WTC11 (cell line): ENCODE data around the gene MITF. TPM values are rescaled to one million over a fixed set of nuclear protein-coding genes. Genes with fewer than 3 reads are reported as not detected.

ENCODE experiments used
- ATAC-seq: fragments of 200-7000 bp; cut with Tn5 transposase; 2 replicates; pipeline ENCODE4 v1.10.0; 2021; ENCODE audit warnings: mild to moderate bottlenecking, moderate library complexity
- CTCF ChIA-PET: fragments of 300-600 bp; sonication (Branson Sonifier 250); formaldehyde crosslinking; loops from one replicate; lab custom pipeline; 2021; ENCODE audit warnings: antibody characterized with exemption; lab: Charles Lee
- POLR2A ChIA-PET: fragments of 350-600 bp; sonication (Branson Sonifier 250); formaldehyde crosslinking; loops from one replicate; lab custom pipeline; 2021; ENCODE audit warnings: antibody characterized with exemption; lab: Charles Lee
- DNase-seq: peaks from one replicate; pipeline ENCODE4 v3.0.0; 2021; ENCODE audit warnings: low spot score
- H3K27ac Mint-ChIP-seq: 2 replicates; pipeline ENCODE4 v1.8.0; 2021; ENCODE audit warnings: mixed read lengths
- H3K27me3 Mint-ChIP-seq: 2 replicates; pipeline ENCODE4 v1.8.0; 2021; ENCODE audit warnings: low read depth, mild to moderate bottlenecking, moderate library complexity, mixed read lengths
- H3K36me3 Mint-ChIP-seq: 2 replicates; pipeline ENCODE4 v1.8.0; 2021; ENCODE audit warnings: mixed read lengths
- H3K4me1 Mint-ChIP-seq: 2 replicates; pipeline ENCODE4 v1.8.0; 2022; ENCODE audit warnings: mixed read lengths
- H3K4me3 Mint-ChIP-seq: 2 replicates; pipeline ENCODE4 v1.8.0; 2021; ENCODE audit warnings: mild to moderate bottlenecking, moderate library complexity, mixed read lengths
- H3K9me3 Mint-ChIP-seq: 2 replicates; pipeline ENCODE4 v1.8.0; 2021; ENCODE audit warnings: mixed read lengths
- EMX1 ChIP-seq: fragments of 250-450 bp; sonication (Bioruptor Pico); IDR thresholded peaks from 2 replicates; pipeline ENCODE4 v1.8.0; 2021; ENCODE audit warnings: mild to moderate bottlenecking
- GRHL2 ChIP-seq: fragments of 250-450 bp; sonication (Bioruptor Pico); IDR thresholded peaks from 2 replicates; pipeline ENCODE4 v1.8.0; 2022; ENCODE audit warnings: mild to moderate bottlenecking, moderate library complexity; ENCODE audit not compliant: insufficient replicate concordance, severe bottlenecking
- JAZF1 ChIP-seq: fragments of 250-450 bp; sonication (Bioruptor Pico); IDR thresholded peaks from 2 replicates; pipeline ENCODE4 v1.9.0; 2021; ENCODE audit warnings: moderate library complexity, mild to moderate bottlenecking, inconsistent platforms
- JUN ChIP-seq: sonication (generic); formaldehyde crosslinking; IDR thresholded peaks from 2 replicates; pipeline ENCODE4 v1.8.0; 2023; ENCODE audit warnings: mild to moderate bottlenecking, missing genetic modification reagents
- OVOL2 ChIP-seq: fragments of 250-450 bp; sonication (Bioruptor Pico); IDR thresholded peaks from 2 replicates; pipeline ENCODE4 v1.9.0; 2021; ENCODE audit warnings: mild to moderate bottlenecking, borderline replicate concordance
- SMAD3 ChIP-seq: sonication (generic); formaldehyde crosslinking; IDR thresholded peaks from 2 replicates; pipeline ENCODE4 v1.8.0; 2022; ENCODE audit warnings: missing genetic modification reagents, mild to moderate bottlenecking, borderline replicate concordance
- SOX15 ChIP-seq: fragments of 250-450 bp; sonication (Bioruptor Pico); IDR thresholded peaks from 2 replicates; pipeline ENCODE4 v1.9.0; 2021; ENCODE audit warnings: mild to moderate bottlenecking
- TEAD1 ChIP-seq: sonication (generic); formaldehyde crosslinking; IDR thresholded peaks from 2 replicates; pipeline ENCODE4 v1.8.0; 2022; ENCODE audit warnings: mild to moderate bottlenecking, missing genetic modification reagents
- ZNF138 ChIP-seq: sonication (generic); formaldehyde crosslinking; conservative IDR thresholded peaks from 2 replicates; pipeline ENCODE4 v1.8.1; 2022; ENCODE audit warnings: mild to moderate bottlenecking, moderate library complexity, missing genetic modification reagents
- ZNF232 ChIP-seq: sonication (generic); formaldehyde crosslinking; IDR thresholded peaks from 2 replicates; pipeline ENCODE4 v1.8.0; 2022; ENCODE audit warnings: mild to moderate bottlenecking, missing genetic modification reagents
- ZNF317 ChIP-seq: sonication (generic); formaldehyde crosslinking; IDR thresholded peaks from 2 replicates; pipeline ENCODE4 v1.8.1; 2023; ENCODE audit warnings: low read depth, mild to moderate bottlenecking, moderate library complexity, missing genetic modification reagents, borderline replicate concordance
- total RNA-seq: library from RNA; stranded (reverse); gene quantifications from 3 replicates; pipeline ENCODE4 v1.2.3, GENCODE V29; 2021
- TF ChIP-seq, protein P1 (sequence below): fragments of 250-450 bp; sonication (Bioruptor Pico); IDR thresholded peaks from 2 replicates; pipeline ENCODE4 v1.9.0; 2021; ENCODE audit warnings: mild to moderate bottlenecking
- TF ChIP-seq, protein P2 (sequence below): sonication (generic); formaldehyde crosslinking; IDR thresholded peaks from 2 replicates; pipeline ENCODE4 v1.8.1; 2023; ENCODE audit warnings: mild to moderate bottlenecking, missing genetic modification reagents, moderate library complexity
- TF ChIP-seq, protein P3 (sequence below): sonication (generic); formaldehyde crosslinking; IDR thresholded peaks from 2 replicates; pipeline ENCODE4 v1.8.0; 2022; ENCODE audit warnings: missing genetic modification reagents
- TF ChIP-seq, protein P4 (sequence below): sonication (generic); formaldehyde crosslinking; IDR thresholded peaks from 2 replicates; pipeline ENCODE4 v1.8.0; 2023; ENCODE audit warnings: missing genetic modification reagents, mild to moderate bottlenecking, borderline replicate concordance
- TF ChIP-seq, protein P5 (sequence below): sonication (generic); formaldehyde crosslinking; IDR thresholded peaks from 2 replicates; pipeline ENCODE4 v1.8.0; 2022; ENCODE audit warnings: mild to moderate bottlenecking, missing genetic modification reagents
- TF ChIP-seq, protein P6 (sequence below): sonication (generic); formaldehyde crosslinking; IDR thresholded peaks from 2 replicates; pipeline ENCODE4 v1.8.1; 2023; ENCODE audit warnings: mild to moderate bottlenecking, missing genetic modification reagents
- TF ChIP-seq, protein P7 (sequence below): fragments of 200-600 bp; IDR thresholded peaks from 2 replicates; pipeline ENCODE4 v1.8.0; 2022; ENCODE audit warnings: antibody characterized with exemption

MITF gene
- total RNA-seq, 1 experiment from 2014 or later: 1.3 TPM

DNA sequence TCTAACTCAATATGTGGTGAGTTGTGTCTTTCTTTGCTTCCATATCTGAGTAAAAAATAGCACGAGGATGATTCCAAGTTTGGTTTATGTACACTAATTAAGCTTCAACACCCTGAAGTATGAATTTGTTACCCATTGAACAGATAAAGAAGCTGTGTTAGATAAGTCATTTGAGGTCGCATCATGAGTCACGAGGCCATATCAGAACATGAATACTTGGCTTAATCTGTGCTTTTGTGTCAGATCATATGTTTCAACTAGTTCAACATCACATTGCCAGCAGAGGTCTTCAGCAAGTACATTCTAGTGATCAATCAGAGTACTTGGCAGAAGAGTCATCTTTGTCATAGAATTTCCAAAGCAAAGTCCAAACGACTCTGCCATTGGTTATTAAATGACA lies 26.3 kb upstream of the MITF start (continued):
- TF ChIP-seq, protein P1, sequence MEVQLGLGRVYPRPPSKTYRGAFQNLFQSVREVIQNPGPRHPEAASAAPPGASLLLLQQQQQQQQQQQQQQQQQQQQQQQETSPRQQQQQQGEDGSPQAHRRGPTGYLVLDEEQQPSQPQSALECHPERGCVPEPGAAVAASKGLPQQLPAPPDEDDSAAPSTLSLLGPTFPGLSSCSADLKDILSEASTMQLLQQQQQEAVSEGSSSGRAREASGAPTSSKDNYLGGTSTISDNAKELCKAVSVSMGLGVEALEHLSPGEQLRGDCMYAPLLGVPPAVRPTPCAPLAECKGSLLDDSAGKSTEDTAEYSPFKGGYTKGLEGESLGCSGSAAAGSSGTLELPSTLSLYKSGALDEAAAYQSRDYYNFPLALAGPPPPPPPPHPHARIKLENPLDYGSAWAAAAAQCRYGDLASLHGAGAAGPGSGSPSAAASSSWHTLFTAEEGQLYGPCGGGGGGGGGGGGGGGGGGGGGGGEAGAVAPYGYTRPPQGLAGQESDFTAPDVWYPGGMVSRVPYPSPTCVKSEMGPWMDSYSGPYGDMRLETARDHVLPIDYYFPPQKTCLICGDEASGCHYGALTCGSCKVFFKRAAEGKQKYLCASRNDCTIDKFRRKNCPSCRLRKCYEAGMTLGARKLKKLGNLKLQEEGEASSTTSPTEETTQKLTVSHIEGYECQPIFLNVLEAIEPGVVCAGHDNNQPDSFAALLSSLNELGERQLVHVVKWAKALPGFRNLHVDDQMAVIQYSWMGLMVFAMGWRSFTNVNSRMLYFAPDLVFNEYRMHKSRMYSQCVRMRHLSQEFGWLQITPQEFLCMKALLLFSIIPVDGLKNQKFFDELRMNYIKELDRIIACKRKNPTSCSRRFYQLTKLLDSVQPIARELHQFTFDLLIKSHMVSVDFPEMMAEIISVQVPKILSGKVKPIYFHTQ: no peak
- TF ChIP-seq TEAD1 (CRISPR knock-in tag) (no peak), ZNF232 (CRISPR knock-in tag) (no peak), SOX15 (CRISPR knock-in tag) (no peak), OVOL2 (CRISPR knock-in tag) (no peak)
- TF ChIP-seq, protein P2, sequence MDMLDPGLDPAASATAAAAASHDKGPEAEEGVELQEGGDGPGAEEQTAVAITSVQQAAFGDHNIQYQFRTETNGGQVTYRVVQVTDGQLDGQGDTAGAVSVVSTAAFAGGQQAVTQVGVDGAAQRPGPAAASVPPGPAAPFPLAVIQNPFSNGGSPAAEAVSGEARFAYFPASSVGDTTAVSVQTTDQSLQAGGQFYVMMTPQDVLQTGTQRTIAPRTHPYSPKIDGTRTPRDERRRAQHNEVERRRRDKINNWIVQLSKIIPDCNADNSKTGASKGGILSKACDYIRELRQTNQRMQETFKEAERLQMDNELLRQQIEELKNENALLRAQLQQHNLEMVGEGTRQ (CRISPR knock-in tag): no peak
- TF ChIP-seq, protein P3, sequence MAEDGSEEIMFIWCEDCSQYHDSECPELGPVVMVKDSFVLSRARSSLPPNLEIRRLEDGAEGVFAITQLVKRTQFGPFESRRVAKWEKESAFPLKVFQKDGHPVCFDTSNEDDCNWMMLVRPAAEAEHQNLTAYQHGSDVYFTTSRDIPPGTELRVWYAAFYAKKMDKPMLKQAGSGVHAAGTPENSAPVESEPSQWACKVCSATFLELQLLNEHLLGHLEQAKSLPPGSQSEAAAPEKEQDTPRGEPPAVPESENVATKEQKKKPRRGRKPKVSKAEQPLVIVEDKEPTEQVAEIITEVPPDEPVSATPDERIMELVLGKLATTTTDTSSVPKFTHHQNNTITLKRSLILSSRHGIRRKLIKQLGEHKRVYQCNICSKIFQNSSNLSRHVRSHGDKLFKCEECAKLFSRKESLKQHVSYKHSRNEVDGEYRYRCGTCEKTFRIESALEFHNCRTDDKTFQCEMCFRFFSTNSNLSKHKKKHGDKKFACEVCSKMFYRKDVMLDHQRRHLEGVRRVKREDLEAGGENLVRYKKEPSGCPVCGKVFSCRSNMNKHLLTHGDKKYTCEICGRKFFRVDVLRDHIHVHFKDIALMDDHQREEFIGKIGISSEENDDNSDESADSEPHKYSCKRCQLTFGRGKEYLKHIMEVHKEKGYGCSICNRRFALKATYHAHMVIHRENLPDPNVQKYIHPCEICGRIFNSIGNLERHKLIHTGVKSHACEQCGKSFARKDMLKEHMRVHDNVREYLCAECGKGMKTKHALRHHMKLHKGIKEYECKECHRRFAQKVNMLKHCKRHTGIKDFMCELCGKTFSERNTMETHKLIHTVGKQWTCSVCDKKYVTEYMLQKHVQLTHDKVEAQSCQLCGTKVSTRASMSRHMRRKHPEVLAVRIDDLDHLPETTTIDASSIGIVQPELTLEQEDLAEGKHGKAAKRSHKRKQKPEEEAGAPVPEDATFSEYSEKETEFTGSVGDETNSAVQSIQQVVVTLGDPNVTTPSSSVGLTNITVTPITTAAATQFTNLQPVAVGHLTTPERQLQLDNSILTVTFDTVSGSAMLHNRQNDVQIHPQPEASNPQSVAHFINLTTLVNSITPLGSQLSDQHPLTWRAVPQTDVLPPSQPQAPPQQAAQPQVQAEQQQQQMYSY (CRISPR knock-in tag): no peak
- TF ChIP-seq, protein P4, sequence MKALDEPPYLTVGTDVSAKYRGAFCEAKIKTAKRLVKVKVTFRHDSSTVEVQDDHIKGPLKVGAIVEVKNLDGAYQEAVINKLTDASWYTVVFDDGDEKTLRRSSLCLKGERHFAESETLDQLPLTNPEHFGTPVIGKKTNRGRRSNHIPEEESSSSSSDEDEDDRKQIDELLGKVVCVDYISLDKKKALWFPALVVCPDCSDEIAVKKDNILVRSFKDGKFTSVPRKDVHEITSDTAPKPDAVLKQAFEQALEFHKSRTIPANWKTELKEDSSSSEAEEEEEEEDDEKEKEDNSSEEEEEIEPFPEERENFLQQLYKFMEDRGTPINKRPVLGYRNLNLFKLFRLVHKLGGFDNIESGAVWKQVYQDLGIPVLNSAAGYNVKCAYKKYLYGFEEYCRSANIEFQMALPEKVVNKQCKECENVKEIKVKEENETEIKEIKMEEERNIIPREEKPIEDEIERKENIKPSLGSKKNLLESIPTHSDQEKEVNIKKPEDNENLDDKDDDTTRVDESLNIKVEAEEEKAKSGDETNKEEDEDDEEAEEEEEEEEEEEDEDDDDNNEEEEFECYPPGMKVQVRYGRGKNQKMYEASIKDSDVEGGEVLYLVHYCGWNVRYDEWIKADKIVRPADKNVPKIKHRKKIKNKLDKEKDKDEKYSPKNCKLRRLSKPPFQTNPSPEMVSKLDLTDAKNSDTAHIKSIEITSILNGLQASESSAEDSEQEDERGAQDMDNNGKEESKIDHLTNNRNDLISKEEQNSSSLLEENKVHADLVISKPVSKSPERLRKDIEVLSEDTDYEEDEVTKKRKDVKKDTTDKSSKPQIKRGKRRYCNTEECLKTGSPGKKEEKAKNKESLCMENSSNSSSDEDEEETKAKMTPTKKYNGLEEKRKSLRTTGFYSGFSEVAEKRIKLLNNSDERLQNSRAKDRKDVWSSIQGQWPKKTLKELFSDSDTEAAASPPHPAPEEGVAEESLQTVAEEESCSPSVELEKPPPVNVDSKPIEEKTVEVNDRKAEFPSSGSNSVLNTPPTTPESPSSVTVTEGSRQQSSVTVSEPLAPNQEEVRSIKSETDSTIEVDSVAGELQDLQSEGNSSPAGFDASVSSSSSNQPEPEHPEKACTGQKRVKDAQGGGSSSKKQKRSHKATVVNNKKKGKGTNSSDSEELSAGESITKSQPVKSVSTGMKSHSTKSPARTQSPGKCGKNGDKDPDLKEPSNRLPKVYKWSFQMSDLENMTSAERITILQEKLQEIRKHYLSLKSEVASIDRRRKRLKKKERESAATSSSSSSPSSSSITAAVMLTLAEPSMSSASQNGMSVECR (CRISPR knock-in tag): no peak
- TF ChIP-seq, protein P5, sequence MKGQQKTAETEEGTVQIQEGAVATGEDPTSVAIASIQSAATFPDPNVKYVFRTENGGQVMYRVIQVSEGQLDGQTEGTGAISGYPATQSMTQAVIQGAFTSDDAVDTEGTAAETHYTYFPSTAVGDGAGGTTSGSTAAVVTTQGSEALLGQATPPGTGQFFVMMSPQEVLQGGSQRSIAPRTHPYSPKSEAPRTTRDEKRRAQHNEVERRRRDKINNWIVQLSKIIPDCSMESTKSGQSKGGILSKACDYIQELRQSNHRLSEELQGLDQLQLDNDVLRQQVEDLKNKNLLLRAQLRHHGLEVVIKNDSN (CRISPR knock-in tag): no peak

DNA sequence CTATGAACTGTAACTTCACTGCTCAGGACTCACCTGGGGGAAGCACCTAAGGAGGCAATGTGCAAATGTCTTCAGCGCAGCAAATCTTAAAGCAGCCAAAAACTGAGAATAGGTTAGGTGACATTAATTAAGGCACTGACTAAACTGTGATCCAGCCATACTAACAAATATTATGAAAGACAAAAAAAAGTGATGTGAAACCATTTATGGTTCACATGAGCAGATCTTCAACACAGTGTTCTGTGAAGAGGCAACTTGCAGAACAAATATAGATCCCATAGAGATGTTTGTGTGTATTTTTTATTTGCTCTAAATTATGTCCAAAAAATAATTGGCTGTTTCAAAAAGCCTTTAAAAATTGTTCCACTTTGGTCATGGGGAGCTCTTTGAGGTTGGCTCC lies 24.1 kb upstream of the MITF start:
- Mint-ChIP-seq H3K27me3 (peaks cover 17% of the 10 kb centered on the region), H3K4me1 (peaks cover 17% of the 10 kb centered on the region), H3K36me3 (no peaks in the 10 kb centered on the region), H3K27ac (no peak overlapping the region), H3K4me3 (no peak overlapping the region), H3K9me3 (peaks cover 7% of the 10 kb centered on the region; the same call in 1 of the 2 replicates)
- ATAC-seq (no peak), DNase-seq (no peak)
- ChIA-PET CTCF (no interaction called here), POLR2A (interaction anchor here (0.7 kb wide), 1 partner anchor 1788 kb away, joined by 6 read pairs; no protein-coding TSS in a partner anchor)
- no peak for TF ChIP-seq ZNF232 (CRISPR knock-in tag)
- no peak for TF ChIP-seq JAZF1 (CRISPR knock-in tag)
- TF ChIP-seq, protein P6, sequence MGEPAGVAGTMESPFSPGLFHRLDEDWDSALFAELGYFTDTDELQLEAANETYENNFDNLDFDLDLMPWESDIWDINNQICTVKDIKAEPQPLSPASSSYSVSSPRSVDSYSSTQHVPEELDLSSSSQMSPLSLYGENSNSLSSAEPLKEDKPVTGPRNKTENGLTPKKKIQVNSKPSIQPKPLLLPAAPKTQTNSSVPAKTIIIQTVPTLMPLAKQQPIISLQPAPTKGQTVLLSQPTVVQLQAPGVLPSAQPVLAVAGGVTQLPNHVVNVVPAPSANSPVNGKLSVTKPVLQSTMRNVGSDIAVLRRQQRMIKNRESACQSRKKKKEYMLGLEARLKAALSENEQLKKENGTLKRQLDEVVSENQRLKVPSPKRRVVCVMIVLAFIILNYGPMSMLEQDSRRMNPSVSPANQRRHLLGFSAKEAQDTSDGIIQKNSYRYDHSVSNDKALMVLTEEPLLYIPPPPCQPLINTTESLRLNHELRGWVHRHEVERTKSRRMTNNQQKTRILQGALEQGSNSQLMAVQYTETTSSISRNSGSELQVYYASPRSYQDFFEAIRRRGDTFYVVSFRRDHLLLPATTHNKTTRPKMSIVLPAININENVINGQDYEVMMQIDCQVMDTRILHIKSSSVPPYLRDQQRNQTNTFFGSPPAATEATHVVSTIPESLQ: no peak
- TF ChIP-seq GRHL2: no peak
- no peak for TF ChIP-seq JUN (CRISPR knock-in tag)
- TF ChIP-seq ZNF317 (CRISPR knock-in tag): no peak
- no peak for TF ChIP-seq ZNF138
- TF ChIP-seq EMX1 (CRISPR knock-in tag): no peak
- TF ChIP-seq SMAD3 (CRISPR knock-in tag): no peak
- TF ChIP-seq, protein P7, sequence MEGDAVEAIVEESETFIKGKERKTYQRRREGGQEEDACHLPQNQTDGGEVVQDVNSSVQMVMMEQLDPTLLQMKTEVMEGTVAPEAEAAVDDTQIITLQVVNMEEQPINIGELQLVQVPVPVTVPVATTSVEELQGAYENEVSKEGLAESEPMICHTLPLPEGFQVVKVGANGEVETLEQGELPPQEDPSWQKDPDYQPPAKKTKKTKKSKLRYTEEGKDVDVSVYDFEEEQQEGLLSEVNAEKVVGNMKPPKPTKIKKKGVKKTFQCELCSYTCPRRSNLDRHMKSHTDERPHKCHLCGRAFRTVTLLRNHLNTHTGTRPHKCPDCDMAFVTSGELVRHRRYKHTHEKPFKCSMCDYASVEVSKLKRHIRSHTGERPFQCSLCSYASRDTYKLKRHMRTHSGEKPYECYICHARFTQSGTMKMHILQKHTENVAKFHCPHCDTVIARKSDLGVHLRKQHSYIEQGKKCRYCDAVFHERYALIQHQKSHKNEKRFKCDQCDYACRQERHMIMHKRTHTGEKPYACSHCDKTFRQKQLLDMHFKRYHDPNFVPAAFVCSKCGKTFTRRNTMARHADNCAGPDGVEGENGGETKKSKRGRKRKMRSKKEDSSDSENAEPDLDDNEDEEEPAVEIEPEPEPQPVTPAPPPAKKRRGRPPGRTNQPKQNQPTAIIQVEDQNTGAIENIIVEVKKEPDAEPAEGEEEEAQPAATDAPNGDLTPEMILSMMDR: no peak
- TF ChIP-seq, protein P2 (CRISPR knock-in tag): no peak
